DND-41 (cell line): ENCODE results near the gene TRIM67.

Experiments
- ATAC-seq: fragments of 200-7000 bp; cut with Tn5 transposase; 3 replicates; pipeline ENCODE4 v1.9.1; 2021; ENCODE audit warnings: low read depth; ENCODE audit not compliant: insufficient read depth
- DNase-seq: peaks from one replicate; pipeline ENCODE4 v3.0.0-alpha.2; 2020
- H2AFZ ChIP-seq: 2 replicates; pipeline ENCODE4 v1.6.0; 2012; ENCODE audit warnings: low read depth, low read length
- H3K27ac ChIP-seq: 2 replicates; pipeline ENCODE4 v1.5.1; 2012; ENCODE audit warnings: low read length, inconsistent platforms
- H3K27me3 ChIP-seq: fragments of 200-600 bp; sonication (generic); 2 replicates; pipeline ENCODE4 v1.6.0; 2012; ENCODE audit warnings: low read length, mild to moderate bottlenecking, inconsistent platforms; ENCODE audit not compliant: insufficient read depth, poor library complexity
- H3K36me3 ChIP-seq: 2 replicates; pipeline ENCODE4 v1.5.1; 2012; ENCODE audit warnings: low read length, inconsistent platforms; ENCODE audit not compliant: insufficient read depth
- H3K4me1 ChIP-seq: 2 replicates; pipeline ENCODE4 v1.5.1; 2012; ENCODE audit warnings: mild to moderate bottlenecking, low read length; ENCODE audit not compliant: insufficient read depth
- H3K4me2 ChIP-seq: 2 replicates; pipeline ENCODE4 v1.6.0; 2012; ENCODE audit warnings: mild to moderate bottlenecking, moderate library complexity, low read length, inconsistent platforms; ENCODE audit not compliant: insufficient read depth
- H3K4me3 ChIP-seq, 2 experiments: fragments of 200-600 bp in 1 of 2; shearing (Covaris generic) in 1 of 2; 2 replicates each; pipeline ENCODE4 v1.5.1; 2012 to 2016; ENCODE audit warnings: inconsistent platforms in 2 of 2, low read length in 2 of 2, mild to moderate bottlenecking in 2 of 2, low read depth in 1 of 2, moderate library complexity in 1 of 2
- H3K79me2 ChIP-seq: 2 replicates; pipeline ENCODE4 v1.6.0; 2012; ENCODE audit warnings: low read length, inconsistent platforms; ENCODE audit not compliant: insufficient read depth
- H3K9ac ChIP-seq: 2 replicates; pipeline ENCODE4 v1.6.0; 2012; ENCODE audit warnings: low read depth, mild to moderate bottlenecking, inconsistent platforms, low read length, moderate library complexity
- H3K9me3 ChIP-seq: 2 replicates; pipeline ENCODE4 v1.5.1; 2012; ENCODE audit warnings: low read length, moderate library complexity, mild to moderate bottlenecking, inconsistent platforms; ENCODE audit not compliant: insufficient read depth, severe bottlenecking
- H4K20me1 ChIP-seq: 2 replicates; pipeline ENCODE4 v1.6.0; 2012; ENCODE audit warnings: low read length; ENCODE audit not compliant: insufficient read depth
- EZH2 ChIP-seq: IDR thresholded peaks from 3 replicates; pipeline ENCODE4 v1.6.1; 2012; ENCODE audit warnings: borderline replicate concordance, low read depth, mild to moderate bottlenecking, moderate library complexity, low read length, inconsistent platforms; ENCODE audit not compliant: severe bottlenecking
- TF ChIP-seq, protein P1 (sequence below): IDR thresholded peaks from 2 replicates; pipeline ENCODE4 v1.5.1; 2012; ENCODE audit warnings: borderline replicate concordance, low read length, moderate library complexity, mild to moderate bottlenecking; ENCODE audit not compliant: poor library complexity, severe bottlenecking; ENCODE audit errors: extremely low read depth

Gene TRIM67

DNA sequence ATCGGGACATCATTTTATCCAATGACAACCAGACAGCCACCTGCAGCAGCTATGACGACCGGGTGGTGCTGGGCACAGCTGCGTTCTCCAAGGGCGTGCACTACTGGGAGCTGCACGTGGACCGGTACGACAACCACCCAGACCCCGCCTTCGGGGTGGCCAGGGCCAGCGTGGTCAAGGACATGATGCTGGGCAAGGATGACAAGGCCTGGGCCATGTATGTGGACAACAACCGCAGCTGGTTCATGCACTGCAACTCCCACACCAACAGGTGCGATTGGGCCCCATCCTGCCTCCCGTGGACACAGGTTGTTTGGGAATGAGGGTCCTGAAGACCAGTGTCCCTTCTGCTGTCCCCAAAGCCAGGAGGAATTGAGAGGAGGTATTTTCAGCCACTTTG is 47.1 kb downstream of the TRIM67 start:
- no peak for ATAC-seq

GRCh38 chr1:231209531-231209930 is 47.7 kb downstream of the TRIM67 start:
- Histone ChIP-seq H3K4me2 (no peak overlapping the region), H3K9ac (no peak overlapping the region), H3K79me2 (no peaks in the 10 kb centered on the region), H3K4me3 (no peak overlapping the region), H3K36me3 (no peaks in the 10 kb centered on the region), H4K20me1 (no peaks in the 10 kb centered on the region), H3K4me1 (peaks cover 10% of the 10 kb centered on the region), H3K27me3 (peaks cover under 1% of the 10 kb centered on the region), H3K9me3 (no peaks in the 10 kb centered on the region), H2AFZ (no peak overlapping the region), H3K27ac (no peak overlapping the region)
- no peak for ATAC-seq
- TF ChIP-seq EZH2: no peak
- TF ChIP-seq, protein P1, sequence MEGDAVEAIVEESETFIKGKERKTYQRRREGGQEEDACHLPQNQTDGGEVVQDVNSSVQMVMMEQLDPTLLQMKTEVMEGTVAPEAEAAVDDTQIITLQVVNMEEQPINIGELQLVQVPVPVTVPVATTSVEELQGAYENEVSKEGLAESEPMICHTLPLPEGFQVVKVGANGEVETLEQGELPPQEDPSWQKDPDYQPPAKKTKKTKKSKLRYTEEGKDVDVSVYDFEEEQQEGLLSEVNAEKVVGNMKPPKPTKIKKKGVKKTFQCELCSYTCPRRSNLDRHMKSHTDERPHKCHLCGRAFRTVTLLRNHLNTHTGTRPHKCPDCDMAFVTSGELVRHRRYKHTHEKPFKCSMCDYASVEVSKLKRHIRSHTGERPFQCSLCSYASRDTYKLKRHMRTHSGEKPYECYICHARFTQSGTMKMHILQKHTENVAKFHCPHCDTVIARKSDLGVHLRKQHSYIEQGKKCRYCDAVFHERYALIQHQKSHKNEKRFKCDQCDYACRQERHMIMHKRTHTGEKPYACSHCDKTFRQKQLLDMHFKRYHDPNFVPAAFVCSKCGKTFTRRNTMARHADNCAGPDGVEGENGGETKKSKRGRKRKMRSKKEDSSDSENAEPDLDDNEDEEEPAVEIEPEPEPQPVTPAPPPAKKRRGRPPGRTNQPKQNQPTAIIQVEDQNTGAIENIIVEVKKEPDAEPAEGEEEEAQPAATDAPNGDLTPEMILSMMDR: no peak
- no peak for DNase-seq

More for the DNA sequence above, 47.1 kb downstream of the TRIM67 start:
- peaks cover 6% of the 10 kb centered on the region for H3K27me3 ChIP-seq
- H3K4me1 ChIP-seq: peaks cover 10% of the 10 kb centered on the region
- TF ChIP-seq, protein P1: no peak
- no peak for TF ChIP-seq EZH2
- H3K9me3 ChIP-seq: no peaks in the 10 kb centered on the region
- no peaks in the 10 kb centered on the region for H3K79me2 ChIP-seq
- H3K4me2 ChIP-seq: no peak overlapping the region
- no peaks in the 10 kb centered on the region for H4K20me1 ChIP-seq
- DNase-seq: no peak
- H2AFZ ChIP-seq: no peak overlapping the region
- no peak overlapping the region for H3K9ac ChIP-seq
- H3K4me3 ChIP-seq: no peak overlapping the region
- no peaks in the 10 kb centered on the region for H3K36me3 ChIP-seq
- H3K27ac ChIP-seq: no peak overlapping the region

GRCh38 chr1:231210126-231210525 is 48.3 kb downstream of the TRIM67 start:
- Histone ChIP-seq H4K20me1 (no peaks in the 10 kb centered on the region), H3K4me3 (no peak overlapping the region), H3K4me2 (no peak overlapping the region), H3K27ac (no peak overlapping the region), H3K9ac (no peak overlapping the region), H2AFZ (no peak overlapping the region), H3K9me3 (no peaks in the 10 kb centered on the region), H3K36me3 (no peaks in the 10 kb centered on the region), H3K27me3 (peaks cover under 1% of the 10 kb centered on the region), H3K79me2 (no peaks in the 10 kb centered on the region), H3K4me1 (peaks cover 10% of the 10 kb centered on the region)
- ATAC-seq: no peak
- TF ChIP-seq, protein P1: no peak
- no peak for TF ChIP-seq EZH2
- DNase-seq: no peak
